Gastroesophageal sphincter (tissue), 3 donors: ENCODE results near the gene ANKRD65.

ENCODE experiments used
- CTCF ChIP-seq, 4 experiments: fragments of 200-600 bp in 2 of 4; fragments of 450-650 bp in 2 of 4; sonication (generic) in 1 of 4; IDR thresholded peaks; one replicate each; pipeline ENCODE4 v1.5.1; 2017 to 2019; ENCODE audit warnings: antibody characterized with exemption in 4 of 4, mild to moderate bottlenecking in 2 of 4, moderate library complexity in 2 of 4
- POLR2A ChIP-seq, 2 donors: fragments of 450-650 bp; IDR thresholded peaks; one replicate each; pipeline ENCODE4 v1.6.1; 2017; ENCODE audit warnings: antibody characterized with exemption in 2 of 2, mild to moderate bottlenecking in 2 of 2, moderate library complexity in 1 of 2

GRCh38 chr1:1371364-1371745, 49.7 kb downstream of the ANKRD65 start:
- TF ChIP-seq POLR2A (IDR thresholded peaks at IDR 0.05): no peak
- no peak for TF ChIP-seq CTCF (IDR thresholded peaks at IDR 0.05)
